Gastrocnemius medialis (tissue), 4 donors: ENCODE results near the gene DDR1. TPM values are rescaled to one million over a fixed set of nuclear protein-coding genes. Genes with fewer than 3 reads are reported as not detected.
A peak's percentile ranks its signal among the peaks of the same experiment; 100 is the strongest.

Experiments
- ATAC-seq, 2 donors: fragments of 150-250 bp; one replicate each; pipeline ENCODE4 v1.9.1; 2016
- DNase-seq, 2 donors: peaks; one replicate each; pipeline ENCODE4 v3.0.0-alpha.2; 2019
- H3K27ac ChIP-seq, 4 donors: fragments of 200-600 bp; sonication (generic); 1 replicate in 1 of 4; 2 replicates in 3 of 4; pipeline ENCODE4 v1.5.1; 2016 to 2018; ENCODE audit warnings: mild to moderate bottlenecking in 2 of 4, moderate library complexity in 1 of 4
- H3K27me3 ChIP-seq, 3 donors: fragments of 200-600 bp; sonication (generic) in 2 of 3; 1 replicate in 1 of 3; 2 replicates in 2 of 3; pipeline versions ENCODE4 v1.5.1 to v1.6.0; 2016 to 2019; ENCODE audit warnings: mild to moderate bottlenecking in 1 of 3, moderate library complexity in 1 of 3
- H3K36me3 ChIP-seq, 2 donors: fragments of 200-600 bp; sonication (generic) in 1 of 2; one replicate each; pipeline ENCODE4 v1.5.1; 2017 to 2018
- H3K4me1 ChIP-seq, 2 donors: fragments of 200-600 bp; sonication (generic) in 1 of 2; one replicate each; pipeline ENCODE4 v1.5.1; 2016 to 2017; ENCODE audit warnings: mild to moderate bottlenecking in 2 of 2
- H3K4me3 ChIP-seq, 4 donors: fragments of 200-600 bp; sonication (generic) in 3 of 4; 1 replicate in 1 of 4; 2 replicates in 3 of 4; pipeline ENCODE4 v1.5.1; 2016 to 2019; ENCODE audit warnings: mild to moderate bottlenecking in 2 of 4
- H3K9me3 ChIP-seq, 3 donors: fragments of 200-600 bp; sonication (generic) in 2 of 3; 1 replicate in 1 of 3; 2 replicates in 2 of 3; pipeline ENCODE4 v1.5.1; 2016 to 2019
- CTCF ChIP-seq, 5 experiments: fragments of 450-650 bp in 3 of 5; fragments of 200-600 bp in 2 of 5; sonication (generic) in 2 of 5; IDR thresholded peaks in 4 of 5; conservative IDR thresholded peaks in 1 of 5; 1 replicate in 4 of 5; 2 replicates in 1 of 5; pipeline ENCODE4 v1.5.1; 2016 to 2019; ENCODE audit warnings: antibody characterized with exemption in 5 of 5, mild to moderate bottlenecking in 3 of 5, moderate library complexity in 3 of 5
- POLR2A ChIP-seq, 2 donors: fragments of 450-650 bp; IDR thresholded peaks; one replicate each; pipeline ENCODE4 v1.6.1; 2017; ENCODE audit warnings: antibody characterized with exemption in 2 of 2, mild to moderate bottlenecking in 2 of 2, moderate library complexity in 2 of 2
- in situ Hi-C, 4 donors: fragments of 200-750 bp; cut with MboI; loops; one replicate each; pipeline versions ENCODE4 v1.15.0 to v1.8.0; 2017; ENCODE audit warnings: low sequenced_read_pairs in 4 of 4
- intact Hi-C: fragments of 100-400 bp; cut with DNase I; formaldehyde crosslinking; loops from one replicate; pipeline ENCODE4 v1.15.1; 2023; ENCODE audit warnings: low total_unique reads
- total RNA-seq, 4 donors: library from RNA; depleted of rRNA; stranded (reverse); fragments of >200 nt; gene quantifications; one replicate each; pipeline versions ENCODE4 v1.1.0 to v1.2.3, GENCODE V29; 2016

The DDR1 gene
- total RNA-seq, 4 donors from 2014 or later = 20.0 to 62.2 (median 59.3) TPM

- Histone ChIP-seq H3K27me3 (no peaks in the 10 kb centered on the region), H3K36me3 (peaks cover 0 to 36% of the 10 kb centered on the region in 2 donors), H3K27ac (peak overlapping the region; percentile 88 to 96 (median 94)), H3K4me3 (peak overlapping the region in 2 of 4 donors; percentile 68 to 70), H3K9me3 (no peaks in the 10 kb centered on the region), H3K4me1 (peaks cover 27 to 34% of the 10 kb centered on the region in 2 donors)
- DNase-seq (peak in 1 of 2 donors; percentile 35), ATAC-seq (no peak)
- TF ChIP-seq POLR2A (IDR thresholded peaks at IDR 0.05) (no peak), CTCF (IDR thresholded peaks at IDR 0.05 in 4 of 5, conservative IDR thresholded peaks at IDR 0.05 in 1 of 5) (no peak)
- in situ Hi-C loops = loop anchor here in 3 of 4 donors (10.0 kb wide), 2 partner anchors 132 to 162 kb away; no protein-coding TSS in a partner anchor
- intact Hi-C loops = loop anchor here (5.0 to 10.0 kb wide), 4 partner anchors 36 to 282 kb away; partner anchors contain the start of genes DHX16, FLOT1 and IER3
Observed at GRCh38 chr6:30912746-30913520, 28.6 kb downstream of the DDR1 start.

GRCh38 chr6:30913721-30914075 lies 29.4 kb downstream of the DDR1 start:
- Histone ChIP-seq H3K27ac (peak overlapping the region; percentile 88 to 96 (median 94)), H3K4me3 (peak overlapping the region; percentile 64 to 70 (median 68)), H3K27me3 (no peaks in the 10 kb centered on the region), H3K36me3 (peaks cover 0 to 44% of the 10 kb centered on the region in 2 donors), H3K9me3 (no peaks in the 10 kb centered on the region), H3K4me1 (peaks cover 24 to 32% of the 10 kb centered on the region in 2 donors)
- no peak for TF ChIP-seq CTCF (IDR thresholded peaks at IDR 0.05 in 4 of 5, conservative IDR thresholded peaks at IDR 0.05 in 1 of 5)
- no peak for TF ChIP-seq POLR2A (IDR thresholded peaks at IDR 0.05)
- peak in 1 of 2 donors; percentile 62 for ATAC-seq
- in situ Hi-C loops = loop anchor here in 3 of 4 donors (10.0 kb wide), 2 partner anchors 131 to 161 kb away; no protein-coding TSS in a partner anchor
- no peak for DNase-seq
- intact Hi-C loops = loop anchor here (1.0 to 10.0 kb wide), 5 partner anchors 36 to 281 kb away; partner anchors contain the start of genes DHX16, FLOT1 and IER3

- in situ Hi-C loops (loop anchor here in 3 of 4 donors (10.0 kb wide), 2 partner anchors 131 to 161 kb away; no protein-coding TSS in a partner anchor), intact Hi-C loops (loop anchor here (1.0 to 10.0 kb wide), 5 partner anchors 37 to 281 kb away; partner anchors contain the start of genes DHX16, FLOT1 and IER3)
- peak; percentile 86 to 95 for DNase-seq
- Histone ChIP-seq H3K36me3 (peaks cover 0 to 49% of the 10 kb centered on the region in 2 donors), H3K27me3 (no peaks in the 10 kb centered on the region), H3K9me3 (no peaks in the 10 kb centered on the region), H3K4me1 (peaks cover 18 to 26% of the 10 kb centered on the region in 2 donors), H3K4me3 (peak within 1 kb of the TSS; percentile 64 to 70 (median 68)), H3K27ac (peak within 1 kb of the TSS; percentile 88 to 96 (median 94))
- peak; percentile 87 to 92 for ATAC-seq
- TF ChIP-seq CTCF (IDR thresholded peaks at IDR 0.05 in 4 of 5, conservative IDR thresholded peaks at IDR 0.05 in 1 of 5) (peak; percentile 39 to 68 (median 59)), POLR2A (IDR thresholded peaks at IDR 0.05) (peak; percentile 85 to 89)
Observed at GRCh38 chr6:30914076-30914853, 29.9 kb downstream of the DDR1 start, which contains the start of gene VARS2. Gene VARS2 (plus strand): TSS chr6:30914238. CDS start chr6:30914837, 599 bp downstream.

GRCh38 chr6:30914854-30915590 lies 30.7 kb downstream of the DDR1 start:
- Histone ChIP-seq H3K27me3 (no peaks in the 10 kb centered on the region), H3K27ac (peak overlapping the region; percentile 88 to 96 (median 94)), H3K4me3 (peak overlapping the region; percentile 64 to 70 (median 68)), H3K36me3 (peaks cover 0 to 51% of the 10 kb centered on the region in 2 donors), H3K9me3 (no peaks in the 10 kb centered on the region), H3K4me1 (peaks cover 17 to 23% of the 10 kb centered on the region in 2 donors)
- in situ Hi-C loops (loop anchor here (5.0 to 10.0 kb wide), 4 partner anchors 130 to 162 kb away; no protein-coding TSS in a partner anchor), intact Hi-C loops (loop anchor here (1.0 to 10.0 kb wide), 8 partner anchors 38 to 280 kb away; partner anchors contain the start of genes DHX16, FLOT1 and IER3)
- no peak for DNase-seq
- peak; percentile 1 to 10 for ATAC-seq
- TF ChIP-seq POLR2A (IDR thresholded peaks at IDR 0.05) (no peak), CTCF (IDR thresholded peaks at IDR 0.05 in 4 of 5, conservative IDR thresholded peaks at IDR 0.05 in 1 of 5) (no peak)
